DMS114 treated with DMSO at 0.1 percent for 48 hours (cell line): ENCODE results near the gene ADAMTS15.
"Not testable (repeated sequence)": the region's sequence is repeated elsewhere in the genome, so short reads cannot be mapped to it uniquely, and the experiment has no call there.

Experiments
- DNase-seq: peaks from one replicate; lab custom pipeline; 2025; ENCODE audit not compliant: unreplicated experiment; lab: John Stamatoyannopoulos, UW

ADAMTS15 gene

DNA sequence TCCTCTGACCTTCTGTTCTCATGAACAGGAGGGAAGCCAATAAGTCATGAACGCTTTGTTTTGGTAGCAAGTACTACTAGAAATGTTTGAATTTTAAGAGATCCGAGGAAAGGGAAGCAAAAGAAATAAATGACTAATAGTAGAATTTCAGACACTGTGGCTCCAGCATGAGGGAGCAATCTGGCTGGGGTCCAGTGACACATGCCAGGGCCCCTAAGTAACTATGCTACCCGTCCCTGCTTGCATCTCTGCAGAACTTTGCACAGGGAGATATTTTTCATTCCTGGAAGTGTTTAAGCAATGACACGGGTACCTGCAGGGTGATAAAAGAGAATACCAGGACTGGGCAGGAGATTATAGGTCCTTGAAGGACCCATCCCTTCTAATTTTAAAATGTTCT lies 12.8 kb upstream of the ADAMTS15 start:
- no peak for DNase-seq

DNA sequence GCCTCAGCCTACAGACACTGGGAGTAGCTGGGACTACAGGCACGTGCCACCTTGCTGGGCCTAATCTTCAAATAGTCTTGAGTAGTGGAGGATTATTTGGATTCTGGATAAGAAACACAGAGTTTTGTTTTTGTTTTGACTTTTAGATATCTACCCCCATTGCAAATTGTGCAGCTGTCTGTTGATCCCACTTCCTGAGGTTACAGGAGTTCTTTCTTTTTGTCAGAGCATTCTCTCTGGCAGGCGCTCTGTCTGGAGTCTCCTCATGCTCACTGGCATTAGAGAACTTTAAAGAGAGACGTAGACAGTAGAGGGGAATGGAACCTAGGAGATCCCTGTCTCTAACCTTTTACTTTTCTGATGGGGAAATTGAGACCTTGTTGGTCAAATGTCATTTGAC lies 12.3 kb upstream of the ADAMTS15 start:
- no peak for DNase-seq

DNA sequence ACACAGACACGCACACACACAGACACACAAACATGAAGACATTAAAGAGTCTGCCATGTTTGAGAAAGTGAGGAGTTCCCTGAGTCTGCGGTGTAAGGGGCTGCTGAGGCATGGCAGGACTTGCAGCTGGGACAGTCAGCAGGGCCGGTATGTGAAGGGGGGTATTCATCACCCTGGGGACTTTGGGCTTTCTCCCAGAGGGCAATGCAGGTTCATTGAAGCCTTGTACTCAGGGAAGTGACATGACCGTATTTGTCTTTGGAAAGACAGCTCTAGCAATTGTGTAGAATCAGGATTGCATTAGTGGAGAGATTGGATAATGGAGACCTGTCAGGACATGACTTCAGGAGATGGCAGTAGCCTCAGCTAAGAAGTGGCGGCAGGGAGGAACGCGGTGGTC lies 10.6 kb upstream of the ADAMTS15 start:
- no peak for DNase-seq

DNA sequence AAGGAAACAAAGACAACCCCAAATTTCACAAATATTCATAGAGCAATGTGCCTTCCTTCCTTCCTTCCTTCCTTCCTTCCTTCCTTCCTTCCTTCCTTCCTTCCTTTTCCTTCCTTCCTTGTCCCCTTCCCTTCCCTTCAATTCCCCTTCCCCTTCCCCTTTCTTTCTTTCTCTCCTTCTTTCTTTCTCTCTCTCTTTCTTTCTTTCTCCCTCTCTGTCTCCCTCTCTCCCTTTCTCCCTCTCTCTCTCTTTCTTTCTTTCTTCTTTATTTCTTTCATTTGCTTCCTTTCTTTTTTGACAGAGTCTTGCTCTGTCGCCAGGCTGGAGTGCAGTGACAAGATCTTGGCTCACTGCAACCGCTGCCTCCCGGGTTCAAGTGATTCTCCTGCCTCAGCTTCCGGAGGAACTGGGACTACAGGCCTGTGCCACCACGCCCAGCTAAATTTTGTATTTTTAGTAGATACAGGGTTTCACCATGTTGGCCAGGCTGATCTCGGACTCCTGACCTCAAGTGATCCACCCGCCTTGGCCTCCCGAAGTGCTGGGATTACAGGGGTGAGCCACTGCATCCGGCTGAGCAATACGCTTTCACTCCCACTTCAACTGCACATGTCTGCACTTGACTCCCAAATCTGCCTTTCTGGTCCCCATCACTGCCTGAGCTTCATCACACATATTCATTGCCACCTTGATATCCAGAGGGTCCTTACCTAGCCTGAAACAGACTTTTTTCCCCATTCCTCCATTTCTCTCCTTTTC lies 9.9 kb upstream of the ADAMTS15 start:
- not testable (repeated sequence) for DNase-seq

DNA sequence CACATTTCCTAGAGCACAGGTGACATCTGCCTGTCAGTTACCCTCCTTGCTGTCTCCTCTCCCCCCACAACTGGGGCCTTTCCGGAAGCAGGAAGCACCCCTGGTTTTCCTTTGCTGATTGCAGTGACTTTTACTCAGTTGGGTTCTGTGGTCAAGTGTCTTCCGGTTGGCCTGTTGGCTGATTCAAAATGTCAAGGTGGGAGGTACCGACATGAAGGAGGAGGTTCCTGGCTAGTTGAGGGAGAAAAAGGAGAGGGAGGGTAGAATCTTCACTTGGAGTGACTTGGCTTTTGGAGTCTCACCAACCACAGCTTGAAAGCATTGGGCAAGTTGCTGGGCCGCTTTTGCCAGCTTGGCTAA lies 9.3 kb upstream of the ADAMTS15 start:
- DNase-seq, result no peak

DNA sequence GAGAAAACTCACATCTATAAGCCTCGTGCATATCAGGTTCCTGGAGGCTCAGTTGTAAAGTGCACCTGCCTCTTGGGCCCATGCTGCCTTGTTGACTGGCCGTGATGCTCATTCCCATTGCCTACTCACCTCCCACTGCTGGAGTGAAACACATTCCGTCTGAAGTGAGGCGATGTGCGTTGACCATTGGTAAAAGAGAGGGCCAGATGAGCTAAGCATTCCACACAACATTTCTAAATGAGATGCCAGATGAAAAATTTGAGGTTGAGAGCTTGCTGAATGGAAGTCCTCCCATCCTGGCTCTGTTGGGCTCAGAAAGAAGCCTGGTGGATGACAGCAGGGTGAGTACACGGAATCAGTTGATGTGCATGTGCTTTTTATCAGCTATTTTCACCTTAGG lies 8.6 kb upstream of the ADAMTS15 start:
- DNase-seq, result no peak

DNA sequence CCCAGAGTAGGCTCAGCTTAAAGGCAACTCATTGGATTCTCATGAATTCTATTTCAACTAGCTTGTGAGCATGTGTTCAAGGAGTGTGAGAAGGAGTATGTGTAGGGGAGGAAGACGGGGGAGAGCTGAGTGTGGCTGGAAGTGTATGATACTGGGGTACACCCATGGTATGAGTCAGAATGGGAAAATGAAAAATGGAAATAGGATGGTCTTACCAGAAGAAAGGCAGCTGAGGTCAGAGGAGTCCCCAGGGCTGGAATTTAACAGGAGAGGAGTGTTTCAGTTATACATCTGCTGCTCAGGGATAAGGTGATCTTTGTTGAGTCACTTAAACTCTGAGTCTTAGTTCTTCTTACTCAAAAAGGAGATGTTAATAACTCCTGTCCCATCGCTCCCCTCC lies 6.7 kb upstream of the ADAMTS15 start:
- DNase-seq, result no peak

DNA sequence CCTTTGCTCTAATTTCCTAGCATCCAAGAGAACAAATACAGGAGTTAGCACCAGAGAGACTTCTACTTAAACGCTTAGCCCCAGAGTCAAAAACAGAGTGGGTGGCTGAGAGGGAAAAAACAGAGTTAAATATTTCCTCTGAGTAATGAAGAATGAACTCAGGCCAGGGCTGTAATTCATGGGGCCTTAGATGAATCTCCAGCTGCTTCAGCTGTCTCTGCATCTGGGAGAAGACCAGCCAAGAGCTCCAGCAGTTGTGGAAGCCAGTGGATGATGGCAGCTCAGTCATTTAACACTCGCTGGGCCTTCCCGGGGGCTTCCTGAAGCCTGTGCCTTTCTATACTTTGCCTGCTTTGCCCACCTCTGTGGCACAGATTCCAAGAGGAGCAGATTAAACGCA lies 5.7 kb upstream of the ADAMTS15 start:
- DNase-seq, result no peak

DNA sequence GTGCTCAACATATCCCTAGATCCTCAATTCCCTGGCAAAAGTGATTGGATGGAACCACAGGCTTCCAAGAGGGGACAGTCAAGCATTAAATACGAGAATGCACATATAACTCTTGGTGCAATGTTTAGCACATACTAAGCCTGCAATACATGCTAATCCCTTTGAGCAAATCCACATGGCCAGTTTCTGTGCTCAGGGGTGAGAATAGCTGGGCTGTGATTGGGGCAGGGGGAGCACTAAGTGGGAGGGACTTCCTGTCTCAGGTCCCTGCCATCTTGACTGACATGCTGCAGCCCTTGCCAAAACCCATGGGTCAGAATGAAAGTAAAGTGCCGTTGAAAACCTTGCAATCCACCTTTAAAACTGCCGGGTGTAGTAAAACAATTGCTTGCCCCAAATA lies 2.7 kb upstream of the ADAMTS15 start:
- DNase-seq, result no peak

DNA sequence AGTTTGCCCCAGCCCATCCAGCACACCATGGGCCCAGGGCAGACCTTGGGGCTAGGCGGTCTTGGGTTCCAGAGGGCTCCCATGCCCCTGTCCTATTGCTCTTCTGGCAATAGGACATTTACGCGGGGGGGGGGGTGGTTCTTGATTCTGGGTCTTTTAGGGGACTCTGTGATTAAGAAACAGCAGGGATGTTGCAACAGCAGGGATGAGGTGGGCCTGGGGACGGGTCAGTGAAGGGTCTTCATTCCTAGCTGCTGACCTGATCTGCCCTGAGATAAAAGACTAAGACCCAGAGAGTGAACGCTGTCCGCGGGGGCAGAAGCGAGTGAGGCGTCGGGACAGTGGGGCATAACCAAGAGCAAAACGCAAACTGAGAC lies 418 bp upstream of the ADAMTS15 start:
- no peak for DNase-seq

DNA sequence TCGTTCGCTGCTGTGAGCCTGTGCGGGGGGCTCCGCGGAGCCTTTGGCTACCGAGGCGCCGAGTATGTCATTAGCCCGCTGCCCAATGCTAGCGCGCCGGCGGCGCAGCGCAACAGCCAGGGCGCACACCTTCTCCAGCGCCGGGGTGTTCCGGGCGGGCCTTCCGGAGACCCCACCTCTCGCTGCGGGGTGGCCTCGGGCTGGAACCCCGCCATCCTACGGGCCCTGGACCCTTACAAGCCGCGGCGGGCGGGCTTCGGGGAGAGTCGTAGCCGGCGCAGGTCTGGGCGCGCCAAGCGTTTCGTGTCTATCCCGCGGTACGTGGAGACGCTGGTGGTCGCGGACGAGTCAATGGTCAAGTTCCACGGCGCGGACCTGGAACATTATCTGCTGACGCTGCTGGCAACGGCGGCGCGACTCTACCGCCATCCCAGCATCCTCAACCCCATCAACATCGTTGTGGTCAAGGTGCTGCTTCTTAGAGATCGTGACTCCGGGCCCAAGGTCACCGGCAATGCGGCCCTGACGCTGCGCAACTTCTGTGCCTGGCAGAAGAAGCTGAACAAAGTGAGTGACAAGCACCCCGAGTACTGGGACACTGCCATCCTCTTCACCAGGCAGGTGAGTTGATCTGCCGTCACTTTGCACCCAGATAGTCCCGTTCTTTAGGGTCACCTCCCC lies 1.0 kb downstream of the ADAMTS15 start:
- DNase-seq, result no peak

DNA sequence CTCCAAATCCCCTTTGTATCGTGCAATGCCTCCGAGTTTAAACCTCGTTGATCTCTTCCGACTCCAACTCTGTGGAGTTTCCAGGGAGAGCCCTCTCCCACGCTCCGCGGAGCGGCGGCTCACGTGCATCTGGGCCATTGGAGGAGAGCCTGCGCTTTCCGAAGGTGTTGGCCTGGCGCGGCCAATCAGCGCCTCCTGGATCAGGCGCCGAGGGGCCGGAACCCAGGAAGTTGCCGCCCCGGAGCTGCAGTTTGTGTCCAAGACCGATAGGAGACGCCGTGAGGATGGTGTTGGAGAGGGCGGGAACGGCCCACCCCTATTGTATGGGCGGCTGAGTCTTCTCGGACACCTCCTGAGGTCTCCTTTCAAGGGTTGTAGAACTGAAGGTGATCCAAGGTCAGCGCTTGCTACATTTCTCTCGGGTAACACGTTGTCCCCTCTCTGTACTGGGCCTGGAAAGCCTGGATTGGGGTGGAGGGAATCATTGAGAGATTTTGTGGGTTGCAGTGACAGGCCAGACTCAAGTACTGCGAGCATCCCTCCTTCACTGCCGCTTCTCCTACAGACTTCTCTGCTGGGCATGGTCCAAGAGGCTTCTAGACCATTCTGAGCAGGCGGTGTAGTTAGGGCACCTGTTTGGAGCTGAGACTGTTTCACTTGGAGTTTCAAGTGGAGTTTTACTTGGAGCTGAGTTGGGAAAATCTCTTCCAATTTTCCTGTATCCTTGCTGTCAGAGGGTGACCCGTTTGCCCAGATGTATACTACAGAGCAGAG lies 1.7 kb downstream of the ADAMTS15 start:
- no peak for DNase-seq

DNA sequence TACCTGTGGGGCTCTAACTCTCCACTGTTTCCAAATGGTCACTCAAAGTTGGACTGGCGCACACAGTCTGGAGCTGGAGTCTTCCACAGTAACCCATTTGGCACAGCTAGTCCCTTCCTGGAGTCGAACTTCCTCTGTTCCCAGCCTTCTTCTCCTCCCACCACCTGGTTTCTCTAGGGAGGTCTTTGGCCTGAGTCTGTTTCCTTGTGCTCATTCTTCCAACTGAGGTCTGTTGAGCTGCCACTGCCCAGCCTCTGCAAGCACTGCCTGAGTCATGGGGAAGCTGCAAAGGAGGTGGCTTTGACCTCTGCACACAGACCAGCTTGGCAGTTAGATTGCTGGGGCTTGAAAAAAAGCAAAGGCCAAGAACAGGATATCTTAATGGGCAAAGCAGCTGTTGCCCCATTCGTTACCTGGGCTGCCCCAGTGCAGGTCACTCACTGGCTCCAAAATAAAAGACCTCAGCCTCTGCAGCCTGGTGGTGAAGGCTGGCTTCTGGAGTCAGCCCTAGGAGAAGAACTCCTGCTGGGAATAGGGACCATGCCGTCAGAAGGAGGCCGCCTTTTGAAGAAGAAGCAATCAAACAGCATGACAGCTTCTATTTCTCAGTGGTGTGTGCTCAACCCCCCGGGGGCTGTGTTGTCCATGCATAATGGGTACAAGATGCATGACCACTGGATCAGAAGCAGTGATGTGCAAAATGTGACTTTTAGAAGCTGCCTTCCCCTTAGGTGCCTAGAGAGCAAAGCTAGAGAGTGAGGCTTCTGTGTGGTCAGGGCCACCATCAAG lies 3.0 kb downstream of the ADAMTS15 start:
- DNase-seq, result no peak

DNA sequence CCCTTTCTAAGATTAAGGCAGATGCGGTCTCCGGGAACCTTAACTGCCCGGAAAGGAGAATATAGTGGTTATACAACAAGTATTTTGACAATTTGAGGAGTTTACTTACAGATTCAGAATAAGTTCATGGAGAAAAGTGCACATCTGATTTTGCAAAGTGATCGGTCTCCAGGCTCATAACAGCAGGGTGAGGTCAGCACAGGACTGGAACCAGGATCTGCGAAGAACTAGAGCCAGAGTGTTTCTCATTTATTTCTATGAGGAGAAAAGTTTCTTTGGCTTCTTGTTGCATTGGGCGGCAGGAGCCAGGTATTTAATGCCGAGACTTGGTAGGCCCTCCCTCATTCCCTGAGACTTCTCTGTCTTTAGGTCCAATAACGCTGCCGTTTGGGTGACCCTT lies 3.7 kb downstream of the ADAMTS15 start:
- DNase-seq, result no peak

DNA sequence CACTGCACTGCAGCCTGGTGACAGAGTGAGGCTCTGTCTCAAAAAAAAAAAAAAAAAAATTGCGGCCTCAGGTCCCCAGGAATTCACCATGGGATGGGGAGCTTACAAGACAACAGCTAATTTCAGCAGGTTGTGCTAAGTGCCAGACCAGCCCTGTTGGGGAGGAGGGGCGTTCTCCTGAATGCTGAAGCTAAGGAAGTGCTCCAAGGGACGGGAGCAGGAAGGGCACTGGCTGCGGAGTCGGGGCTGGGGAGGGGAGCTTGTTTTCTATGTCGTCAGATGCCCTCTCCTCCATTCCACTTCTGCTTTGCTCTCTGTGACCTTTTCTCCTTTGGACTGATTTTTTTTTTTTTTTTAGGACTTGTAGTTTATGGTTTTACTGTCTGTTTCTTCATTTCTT lies 4.5 kb downstream of the ADAMTS15 start:
- no peak for DNase-seq

DNA sequence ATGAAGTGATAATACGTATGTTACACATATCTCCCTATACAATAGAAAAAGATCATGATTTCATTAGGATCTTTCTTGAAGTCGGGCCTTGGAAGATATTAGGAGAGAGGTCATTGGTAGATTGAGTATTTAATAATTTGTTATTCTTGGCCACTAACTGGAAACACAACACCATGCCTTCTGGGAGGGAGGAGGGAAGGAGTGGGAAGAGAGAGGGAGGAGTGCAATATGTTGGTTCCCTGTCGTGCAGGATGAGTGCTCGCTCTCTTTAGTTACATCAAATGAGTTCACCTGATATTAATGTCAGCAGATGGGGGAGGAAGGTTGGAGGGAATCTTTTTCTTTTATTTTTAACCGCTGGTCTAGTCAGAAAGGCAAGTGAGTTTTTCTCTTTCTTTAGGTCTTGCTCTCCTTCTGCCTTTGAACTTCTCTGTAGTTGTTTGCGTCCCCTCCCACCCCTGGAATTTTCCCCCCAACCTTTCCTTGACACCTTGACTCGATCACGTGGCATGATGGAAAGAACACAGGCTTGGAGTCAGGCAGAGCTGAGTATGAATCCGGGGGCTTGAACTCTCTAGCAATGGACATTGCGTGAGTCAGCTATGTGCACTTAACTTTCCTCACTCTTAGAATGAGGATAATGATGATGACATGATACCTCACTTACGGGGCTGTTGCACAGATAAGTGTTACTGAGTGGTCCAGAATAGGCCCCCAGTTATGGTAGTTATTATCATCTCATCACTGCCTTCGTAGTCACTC lies 6.2 kb downstream of the ADAMTS15 start:
- DNase-seq, result no peak

DNA sequence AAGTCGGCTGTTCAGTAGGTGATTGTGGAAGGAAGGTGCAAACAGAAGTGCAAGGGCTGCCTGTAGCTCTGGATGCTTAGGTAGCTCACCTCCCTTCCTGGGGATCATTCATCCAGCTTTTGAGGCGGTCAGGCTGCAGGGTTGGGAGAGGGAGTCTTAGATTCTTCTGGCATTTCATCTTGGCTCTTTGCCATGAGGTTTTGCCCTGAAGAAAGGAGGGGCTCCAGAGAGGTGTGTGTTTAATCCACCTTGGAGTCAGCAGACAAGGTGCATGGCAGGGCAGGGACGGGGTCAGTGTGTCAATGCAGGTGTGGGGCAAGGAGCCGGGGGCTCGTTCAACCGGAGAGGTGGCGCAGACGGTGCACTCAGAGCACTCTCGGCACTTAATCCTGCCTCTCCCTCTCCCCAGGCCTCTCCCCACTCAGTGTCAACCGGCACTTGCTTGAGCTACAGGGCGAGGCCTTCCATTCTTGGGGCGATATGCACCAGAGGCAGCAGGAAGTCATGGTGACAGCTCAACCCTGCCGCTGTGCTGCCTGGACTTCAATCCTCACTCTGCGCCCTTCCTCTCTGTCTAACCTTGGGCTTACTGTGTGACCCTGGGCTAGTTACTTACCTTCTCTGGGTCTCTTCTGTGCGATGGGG lies 7.2 kb downstream of the ADAMTS15 start:
- no peak for DNase-seq

DNA sequence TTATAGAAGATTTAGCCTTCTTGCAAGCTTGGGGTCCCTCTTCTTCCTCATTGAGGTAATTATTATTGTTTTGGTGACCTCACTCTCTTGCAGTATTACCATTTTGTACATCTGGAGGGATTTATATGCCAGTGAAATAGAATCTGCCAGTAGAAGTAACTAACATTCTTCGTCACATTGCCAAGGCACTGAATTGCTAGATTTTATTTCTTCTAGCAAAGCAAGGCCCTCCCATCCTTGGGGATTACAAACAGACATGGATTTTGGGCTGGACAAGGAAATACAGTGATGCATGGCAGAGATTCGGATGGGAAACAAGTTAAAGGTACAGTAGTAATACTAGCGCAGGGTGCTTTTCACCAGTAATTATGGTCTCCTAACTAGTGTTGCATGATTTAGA lies 7.8 kb downstream of the ADAMTS15 start:
- DNase-seq, result no peak

DNA sequence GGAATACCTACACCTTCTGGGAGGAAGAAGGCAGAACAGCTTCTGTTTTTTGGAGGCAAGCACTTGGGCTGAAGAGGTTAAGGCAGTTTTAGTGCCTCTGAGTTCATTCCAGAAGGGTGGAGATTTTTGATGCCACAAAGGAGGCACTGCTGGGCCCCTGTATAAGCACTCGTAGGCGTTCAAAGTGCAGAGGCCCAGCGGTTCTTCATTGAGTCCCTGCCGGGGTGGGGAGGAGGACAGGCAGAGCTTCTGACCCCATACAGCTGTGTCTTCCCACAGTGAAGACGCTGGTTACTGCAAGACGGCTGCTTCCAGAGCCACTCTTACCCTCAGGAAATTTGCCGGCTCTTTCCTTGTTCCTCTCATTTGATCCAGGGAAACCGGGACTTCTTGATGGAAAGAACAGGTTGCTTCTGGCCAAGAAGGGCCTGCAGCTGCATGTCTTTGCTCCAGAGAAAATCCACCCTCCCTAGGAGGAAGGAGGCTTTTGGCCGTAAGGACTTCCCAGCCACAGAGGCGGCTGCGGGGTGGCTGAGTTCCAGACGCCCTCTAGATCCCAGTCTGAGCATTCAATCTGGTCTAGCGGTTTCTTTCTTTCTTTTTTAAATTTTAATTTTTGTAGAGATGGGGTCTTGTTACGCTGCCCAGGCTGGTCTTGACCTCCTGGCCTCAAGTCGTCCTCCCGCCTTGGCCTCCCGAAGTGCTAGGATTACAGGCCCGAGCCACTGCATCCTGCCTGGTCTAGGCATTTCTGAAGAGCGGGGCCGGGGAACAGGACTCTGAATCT lies 9.4 kb downstream of the ADAMTS15 start:
- no peak for DNase-seq

DNA sequence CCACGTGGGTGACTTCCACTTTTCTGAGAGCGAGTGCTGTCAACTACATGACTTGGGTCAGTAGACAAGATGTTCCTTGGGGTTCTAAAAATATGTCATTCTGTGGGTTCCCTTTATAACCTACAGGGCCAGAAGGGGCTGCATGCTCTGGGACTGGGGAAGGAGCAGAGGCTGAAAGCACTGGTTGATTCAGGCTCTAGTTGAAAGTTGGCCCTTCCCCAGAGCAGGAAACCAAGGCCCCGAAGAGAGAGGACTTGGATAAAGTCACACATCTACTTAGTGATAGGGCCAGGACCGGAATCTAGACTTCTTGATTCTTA lies 9.9 kb downstream of the ADAMTS15 start:
- no peak for DNase-seq
